GM04504 (cell line): Measurements from ENCODE around the gene LMCD1.

Source experiments
- DNase-seq: peaks from one replicate; pipeline ENCODE4 v3.0.0-alpha.2; 2012; ENCODE audit warnings: low read depth

The LMCD1 gene

GRCh38 chr3:8501371-8502131, at the start of gene LMCD1:
Gene LMCD1 (plus strand): TSS chr3:8501823. CDS start chr3:8501939, 116 bp downstream.
- peak; percentile 92 for DNase-seq

- DNase-seq, result no peak
These were observed 49.5 kb upstream of the LMCD1 start for GRCh38 chr3:8452112-8452511.

GRCh38 chr3:8453153-8453552, 48.5 kb upstream of the LMCD1 start:
- DNase-seq, result no peak

- DNase-seq, result no peak
These were observed 45.9 kb upstream of the LMCD1 start for GRCh38 chr3:8455526-8456411.

GRCh38 chr3:8456412-8456811, 45.2 kb upstream of the LMCD1 start:
- no peak for DNase-seq

GRCh38 chr3:8457039-8457438, 44.6 kb upstream of the LMCD1 start:
- DNase-seq, result no peak

- peak; percentile 80 for DNase-seq
These were observed 43.4 kb upstream of the LMCD1 start for GRCh38 chr3:8458238-8458661.

GRCh38 chr3:8458711-8459110, 42.9 kb upstream of the LMCD1 start:
- DNase-seq, result peak; percentile 91

GRCh38 chr3:8460050-8460708, 41.4 kb upstream of the LMCD1 start:
- DNase-seq, result no peak

- DNase-seq, result peak; percentile 73
These were observed 40.7 kb upstream of the LMCD1 start for GRCh38 chr3:8460815-8461456.

GRCh38 chr3:8464668-8465067, 37.0 kb upstream of the LMCD1 start:
- no peak for DNase-seq

GRCh38 chr3:8466526-8466925, 35.1 kb upstream of the LMCD1 start:
- DNase-seq, result no peak

- DNase-seq, result no peak
These were observed 30.8 kb upstream of the LMCD1 start for GRCh38 chr3:8470801-8471200.

GRCh38 chr3:8472549-8472948, 29.1 kb upstream of the LMCD1 start:
- no peak for DNase-seq

- DNase-seq, result no peak
These were observed 28.6 kb upstream of the LMCD1 start for GRCh38 chr3:8473029-8473428.

- DNase-seq, result no peak
These were observed 27.6 kb upstream of the LMCD1 start for GRCh38 chr3:8473990-8474389.

- DNase-seq, result no peak
These were observed 26.6 kb upstream of the LMCD1 start for GRCh38 chr3:8474991-8475390.

GRCh38 chr3:8480699-8481098, 20.9 kb upstream of the LMCD1 start:
- no peak for DNase-seq

- DNase-seq, result no peak
These were observed 20.2 kb upstream of the LMCD1 start for GRCh38 chr3:8481380-8481779.

- no peak for DNase-seq
These were observed 19.4 kb upstream of the LMCD1 start for GRCh38 chr3:8482263-8482662.

- DNase-seq, result peak; percentile 95
These were observed 18.5 kb upstream of the LMCD1 start for GRCh38 chr3:8482960-8483665.
